GM08714 (cell line): ENCODE data around the gene CSAD.

ENCODE experiments used
- H3K4me3 ChIP-seq: fragments of 200-500 bp; sonication (Bioruptor generic); 2 replicates; pipeline ENCODE4 v1.5.1; 2014; ENCODE audit warnings: mild to moderate bottlenecking, low read length, inconsistent platforms
- ZNF274 ChIP-seq: IDR thresholded peaks from 2 replicates; pipeline ENCODE4 v1.6.1; 2012; ENCODE audit warnings: mild to moderate bottlenecking, low read depth, low read length

CSAD gene

GRCh38 chr12:53222170-53222721, 41.5 kb upstream of the CSAD start:
- peak overlapping the region; percentile 21; the same call in 1 of the 2 replicates for H3K4me3 ChIP-seq
- no peak for TF ChIP-seq ZNF274

DNA sequence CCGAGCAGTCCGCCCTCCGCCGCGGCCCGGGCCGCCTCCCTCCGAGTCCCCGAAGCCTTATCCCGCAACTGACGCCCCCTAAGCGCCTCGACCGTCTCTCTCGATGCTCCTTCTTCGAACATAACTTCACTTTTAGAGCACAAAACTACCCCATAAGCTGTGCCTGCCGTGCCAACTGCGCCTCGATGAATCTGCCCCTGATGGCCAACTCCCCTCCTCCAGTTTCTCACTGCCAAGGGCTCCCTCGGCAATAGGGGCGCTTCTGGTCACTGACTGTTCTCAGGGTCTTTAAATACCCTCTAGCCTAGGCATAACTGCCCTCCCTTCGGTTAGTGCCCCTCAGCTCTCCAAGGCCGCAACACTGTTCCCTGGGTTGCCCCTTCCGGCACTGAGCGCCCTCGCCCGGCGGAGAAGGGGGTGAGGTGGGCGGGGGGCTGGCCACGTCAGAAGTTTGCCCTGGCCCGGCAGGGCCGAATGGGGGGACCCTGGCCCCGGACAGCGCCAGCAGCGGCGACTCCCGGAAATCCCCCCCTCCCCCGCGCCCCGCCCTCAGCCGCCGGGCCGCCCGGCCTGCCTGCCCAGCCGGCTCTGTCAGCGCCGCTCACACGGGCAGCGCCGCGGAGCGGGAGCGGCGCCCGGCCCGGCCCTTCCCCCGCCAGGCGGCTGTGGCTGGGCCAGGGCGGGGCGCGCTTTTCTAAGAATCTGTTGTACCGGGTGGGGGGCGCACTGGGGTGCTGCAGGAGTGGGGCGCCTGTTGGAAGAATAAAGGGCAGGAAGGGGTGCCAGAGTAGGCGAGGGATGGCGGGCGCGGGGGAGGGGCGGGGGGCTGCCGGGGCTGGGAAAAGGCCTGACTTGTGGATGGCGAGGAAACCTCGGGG, 40.7 kb upstream of the CSAD start:
- TF ChIP-seq ZNF274 = no peak
- H3K4me3 ChIP-seq = peak overlapping the region; percentile 72

DNA sequence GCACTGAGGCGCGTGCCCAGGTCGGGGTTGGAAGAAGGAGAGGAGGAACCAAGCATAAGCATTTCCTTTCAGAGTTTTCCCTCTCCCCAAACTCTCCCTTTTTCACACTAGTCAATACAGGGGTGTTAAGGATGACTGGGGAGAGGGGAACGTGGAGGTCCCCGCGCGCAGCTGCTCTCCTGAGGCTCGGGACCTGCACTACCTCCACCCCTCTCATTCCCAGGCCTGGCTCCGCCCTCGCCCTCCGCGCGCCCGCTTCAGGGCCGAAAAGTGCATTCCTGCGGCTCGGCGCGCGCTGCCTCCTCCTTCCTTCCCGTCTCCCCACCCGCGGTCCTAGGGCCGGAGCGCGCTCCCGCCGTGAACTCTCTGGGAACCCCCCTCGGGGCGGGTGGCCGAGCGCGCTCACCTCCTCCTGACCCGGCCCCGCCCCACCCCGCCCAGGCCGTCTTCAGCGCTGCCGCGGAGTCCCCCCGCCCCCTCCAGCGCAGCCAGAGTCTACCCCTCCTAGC, 40.0 kb upstream of the CSAD start:
- TF ChIP-seq ZNF274 = no peak
- H3K4me3 ChIP-seq = peak overlapping the region; percentile 72

- TF ChIP-seq ZNF274 = no peak
- H3K4me3 ChIP-seq = peak overlapping the region; percentile 67
These were observed 39.4 kb upstream of the CSAD start for GRCh38 chr12:53219956-53220693.

- no peak for TF ChIP-seq ZNF274
- peak overlapping the region; percentile 67 for H3K4me3 ChIP-seq
These were observed 38.7 kb upstream of the CSAD start for GRCh38 chr12:53219292-53219955.

DNA sequence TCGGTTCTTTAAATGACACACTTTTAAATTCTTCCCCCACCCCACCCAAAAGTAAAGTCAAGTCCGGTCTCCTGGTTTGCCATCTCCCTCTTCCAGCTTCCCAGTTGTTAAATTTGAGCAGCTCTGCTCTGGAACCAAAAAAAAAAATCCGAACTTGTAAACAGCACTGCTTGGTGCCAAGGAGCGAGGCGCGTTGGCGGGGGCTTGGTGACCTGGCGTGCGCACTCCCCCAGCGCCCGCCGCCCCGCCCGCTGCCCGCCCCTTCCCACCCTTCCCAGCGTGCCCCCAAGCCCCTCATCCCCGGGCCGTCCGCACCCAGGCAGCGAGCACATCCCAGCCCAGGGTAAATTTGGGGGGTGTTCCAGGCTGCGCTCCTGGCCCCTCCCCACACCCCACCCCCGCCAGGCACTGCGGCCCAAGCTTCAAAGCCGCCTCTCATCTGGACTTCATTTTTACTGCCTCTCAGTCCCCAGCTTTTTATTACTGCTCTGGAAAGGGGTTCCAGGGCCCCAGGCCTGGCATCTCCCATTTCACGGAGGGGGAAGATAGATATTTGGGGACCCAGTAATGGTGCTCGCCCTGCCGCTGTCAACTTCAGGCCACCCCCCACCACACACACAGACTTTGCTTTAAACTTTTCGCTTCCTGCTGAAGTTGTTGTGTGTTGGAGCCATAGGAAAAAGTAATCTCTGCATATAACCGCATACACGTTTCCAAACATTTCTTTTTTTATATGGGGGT, 38.0 kb upstream of the CSAD start:
- no peak for TF ChIP-seq ZNF274
- H3K4me3 ChIP-seq = peak overlapping the region; percentile 67; the same call in 1 of the 2 replicates

DNA sequence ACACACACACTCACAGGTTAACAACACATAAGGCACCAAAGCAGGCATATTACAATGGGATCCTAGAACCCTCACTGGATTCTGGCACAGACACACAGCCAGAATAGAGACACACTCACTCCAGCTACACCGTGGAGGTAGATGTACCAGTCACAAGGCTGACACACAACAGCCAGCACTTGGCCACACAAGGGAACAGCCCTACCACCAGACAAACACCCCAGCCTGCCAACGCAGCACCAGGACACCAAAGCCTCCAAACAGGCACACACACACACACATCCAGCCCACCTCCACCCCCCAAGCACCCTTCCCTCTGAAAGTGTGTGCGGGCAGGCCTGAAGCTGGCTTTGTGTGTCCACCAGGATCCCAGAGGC, 37.2 kb upstream of the CSAD start:
- no peak for TF ChIP-seq ZNF274
- no peak overlapping the region for H3K4me3 ChIP-seq

DNA sequence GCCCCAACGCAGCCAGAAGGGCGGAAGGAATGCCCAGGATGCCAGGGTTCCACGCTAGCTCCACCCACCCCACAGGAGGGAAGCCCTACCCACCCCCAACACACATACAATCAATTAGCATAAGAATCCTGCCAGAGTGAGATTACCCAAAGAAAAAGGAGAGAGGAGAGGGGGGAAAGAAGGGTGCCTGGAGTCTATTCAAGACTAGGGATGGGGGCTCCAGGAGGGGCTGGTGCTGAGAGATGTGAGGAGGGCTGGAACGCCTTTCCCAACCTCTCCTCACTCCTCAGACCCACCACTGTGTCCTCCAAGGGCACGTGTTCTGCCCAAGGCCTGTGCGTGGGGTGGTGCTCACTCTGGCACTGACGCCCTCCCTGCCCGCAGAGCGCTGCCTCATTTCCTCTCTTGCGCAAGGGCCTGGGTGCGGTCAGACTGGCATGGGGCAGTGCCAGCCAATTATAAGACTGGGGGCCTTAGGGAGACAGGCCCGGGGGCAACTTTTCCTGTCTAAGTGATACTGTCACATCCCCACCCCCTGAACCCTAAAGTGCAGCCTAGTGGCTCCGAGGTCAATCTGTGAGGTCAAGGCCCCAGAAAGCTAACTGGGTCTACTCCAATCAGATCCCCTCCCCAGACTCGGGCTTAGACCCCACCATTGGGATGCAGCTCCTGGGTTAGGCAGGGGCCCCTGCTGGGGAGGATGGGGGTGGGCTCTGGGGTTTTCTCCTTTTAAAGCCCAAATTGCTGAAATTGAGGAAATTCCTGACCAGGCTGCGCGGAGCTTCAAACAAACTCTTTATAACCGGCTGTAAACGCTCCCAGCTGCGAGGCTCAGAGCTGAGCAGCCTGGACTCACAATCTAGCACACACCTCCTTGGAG, 36.6 kb upstream of the CSAD start:
- H3K4me3 ChIP-seq = no peak overlapping the region
- no peak for TF ChIP-seq ZNF274

DNA sequence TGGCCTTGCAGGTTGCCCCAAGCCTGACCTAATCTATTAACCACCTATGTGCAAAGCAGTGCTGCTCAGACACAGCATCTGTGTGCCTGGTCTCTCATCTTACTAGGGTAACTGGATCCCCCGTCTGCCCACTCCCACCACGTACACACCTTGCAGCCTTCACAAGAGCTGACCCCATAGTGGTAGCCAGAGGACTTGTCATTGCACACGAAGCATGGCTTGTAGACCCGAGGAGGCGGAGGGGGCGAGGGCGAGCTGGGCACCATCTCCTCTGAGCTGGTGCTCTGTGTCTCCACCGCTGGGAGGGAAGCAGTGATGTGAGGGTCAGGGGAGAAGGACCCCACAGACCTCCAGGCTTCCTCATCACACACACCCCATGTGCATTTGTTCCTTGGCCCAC, 34.8 kb upstream of the CSAD start:
- TF ChIP-seq ZNF274 = no peak
- H3K4me3 ChIP-seq = no peak overlapping the region

DNA sequence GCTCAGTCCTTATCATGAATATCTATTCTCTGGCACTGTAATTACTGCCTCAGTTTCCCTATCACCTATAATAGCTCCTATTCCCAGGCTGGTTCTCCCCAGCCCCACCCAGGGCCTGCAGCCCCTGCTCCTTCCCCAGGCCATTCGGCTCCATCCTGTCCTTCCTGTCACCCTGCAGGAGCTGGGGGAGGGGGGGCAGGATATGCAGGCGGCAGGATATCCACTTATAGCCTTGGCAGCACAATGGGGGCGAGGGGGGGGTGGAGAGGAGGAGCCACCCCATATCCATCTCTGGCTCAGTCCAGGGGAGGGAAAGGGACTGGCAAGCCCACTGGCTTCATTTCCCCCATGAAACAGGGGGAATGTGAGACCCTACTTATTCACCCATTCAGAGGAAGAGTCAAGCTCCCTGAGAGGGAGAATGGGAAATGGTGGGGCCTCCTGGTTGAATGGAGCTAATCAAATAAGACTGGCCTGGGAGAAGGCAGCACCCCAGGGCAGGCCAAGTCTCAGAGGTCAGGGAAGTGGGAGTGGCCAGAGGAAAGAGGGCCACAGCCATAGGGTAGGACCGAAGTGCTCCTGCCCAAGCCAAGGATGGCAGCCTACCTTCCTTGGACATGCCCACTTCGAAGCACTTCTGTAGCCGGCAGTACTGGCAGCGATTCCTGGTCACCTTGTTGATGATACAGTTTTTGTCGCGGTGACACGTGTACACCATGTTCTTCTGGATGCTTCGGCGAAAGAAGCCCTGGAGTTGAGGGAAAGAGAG, 34.1 kb upstream of the CSAD start:
- no peak for TF ChIP-seq ZNF274
- no peak overlapping the region for H3K4me3 ChIP-seq

GRCh38 chr12:53214221-53214620, 33.5 kb upstream of the CSAD start:
- no peak overlapping the region for H3K4me3 ChIP-seq
- TF ChIP-seq ZNF274 = no peak

GRCh38 chr12:53213348-53213747, 32.6 kb upstream of the CSAD start:
- no peak overlapping the region for H3K4me3 ChIP-seq
- TF ChIP-seq ZNF274 = no peak
